ENCODE results near the gene MINPP1. TPM values are rescaled to one million over a fixed set of nuclear protein-coding genes. Genes with fewer than 3 reads are reported as not detected.

Gene MINPP1
- polyA plus RNA-seq, 1 of the 3 experiments (the other 2 are of a cell fraction): 23.7 TPM

DNA sequence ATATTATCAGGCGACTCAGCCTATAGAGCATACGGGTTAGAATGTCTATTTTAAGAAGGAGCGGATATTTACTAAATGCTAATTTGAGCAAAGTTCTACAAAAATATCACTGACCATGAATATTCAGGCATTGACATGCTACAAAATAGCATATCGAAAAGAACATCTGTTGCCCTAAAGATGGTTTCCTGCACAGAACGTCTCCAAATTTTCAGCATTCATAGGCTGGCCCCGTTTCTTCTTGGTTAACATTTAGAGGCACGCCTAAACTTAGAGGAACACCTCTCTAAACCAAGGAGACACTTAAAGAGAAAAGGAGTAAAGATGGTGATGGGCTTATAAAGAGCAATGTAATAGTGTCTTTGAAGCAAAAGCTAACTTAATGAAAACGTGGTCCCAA lies 1.3 kb upstream of the MINPP1 start:
- Histone ChIP-seq H3K9me2 (no peaks in the 10 kb centered on the region), H3K4me3 (ENCODE audit: low read depth in 2 of 2, low read length in 1 of 2) (peak overlapping the region; percentile 93 to 100; a peak in 3 of 4 replicates), H3K79me2 (ENCODE audit: insufficient read depth) (peaks cover 34% of the 10 kb centered on the region), H3K27ac (ENCODE audit: low read depth in 2 of 2, low read length in 1 of 2) (peak overlapping the region in 1 of 2 experiments; percentile 82; a peak in 1 of 4 replicates), H3K4me1 (ENCODE audit: control insufficient read depth in 1 of 2, insufficient read depth in 2 of 2, low read depth in 1 of 2, low read length in 1 of 2) (peaks cover 0 to 18% of the 10 kb centered on the region in 2 experiments; a peak in 3 of 4 replicates), H3F3A (replicated peaks; ENCODE audit: insufficient read depth) (no peaks in the 10 kb centered on the region), H2AFZ (ENCODE audit: low read depth) (no peak overlapping the region), H3K9ac (no peak overlapping the region; the same call in 1 of the 2 replicates), H4K20me1 (ENCODE audit: insufficient read depth) (peaks cover 17% of the 10 kb centered on the region; the same call in 1 of the 2 replicates), H3K27me3 (ENCODE audit: insufficient read depth) (no peaks in the 10 kb centered on the region), H3K9me3 (no peaks in the 10 kb centered on the region), H3K4me2 (peak overlapping the region; percentile 91), H3K36me3 (replicated peaks in 1 of 2; ENCODE audit: control insufficient read depth in 1 of 2, insufficient read depth in 2 of 2, low read length in 1 of 2) (peaks cover 6 to 14% of the 10 kb centered on the region in 2 experiments)
- no peak for DNase-seq
- no peak for TF ChIP-seq RXRA (IDR thresholded peaks at IDR 0.05; ENCODE audit: borderline replicate concordance, low read depth)
- ChIA-PET POLR2A (no interaction called here), CTCF (interaction anchor here (1.0 to 1.7 kb wide), 2 partner anchors 13 to 231 kb away, joined by 4 read pairs; no protein-coding TSS in a partner anchor)
- WGBS (ENCODE audit: low lambda C conversion rate): 88% methylated on average over 8 of the region's 8 CpGs

DNA sequence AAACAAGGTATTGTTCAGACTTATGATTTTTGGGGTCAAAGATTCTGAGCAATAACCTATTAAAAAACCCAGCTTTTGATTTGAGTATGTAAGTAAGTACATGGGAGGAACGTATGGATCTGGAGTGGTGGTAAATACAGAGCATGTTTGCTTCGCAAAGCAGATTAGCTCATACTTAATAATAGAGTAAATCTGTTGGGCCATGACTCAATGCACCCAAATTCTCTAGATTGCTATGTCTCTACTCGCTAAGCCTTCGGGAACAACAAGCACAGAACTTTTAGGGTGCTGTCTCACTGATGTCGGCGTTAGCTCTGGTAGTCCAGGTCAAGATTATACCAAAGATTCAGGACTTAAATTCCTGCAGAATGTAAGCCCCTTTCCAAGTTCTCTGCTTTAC lies 807 bp upstream of the MINPP1 start:
- Histone ChIP-seq H3K36me3 (replicated peaks in 1 of 2; ENCODE audit: control insufficient read depth in 1 of 2, insufficient read depth in 2 of 2, low read length in 1 of 2) (peaks cover 11 to 18% of the 10 kb centered on the region in 2 experiments), H3K4me3 (ENCODE audit: low read depth in 2 of 2, low read length in 1 of 2) (peak overlapping the region; percentile 93 to 100), H3K9me2 (no peaks in the 10 kb centered on the region), H3F3A (replicated peaks; ENCODE audit: insufficient read depth) (no peaks in the 10 kb centered on the region), H3K4me1 (ENCODE audit: control insufficient read depth in 1 of 2, insufficient read depth in 2 of 2, low read depth in 1 of 2, low read length in 1 of 2) (peaks cover 0 to 18% of the 10 kb centered on the region in 2 experiments; a peak in 3 of 4 replicates), H3K27me3 (ENCODE audit: insufficient read depth) (no peaks in the 10 kb centered on the region), H3K9ac (peak overlapping the region; percentile 77), H2AFZ (ENCODE audit: low read depth) (peak overlapping the region; percentile 83), H4K20me1 (ENCODE audit: insufficient read depth) (peaks cover 17% of the 10 kb centered on the region; the same call in 1 of the 2 replicates), H3K9me3 (no peaks in the 10 kb centered on the region), H3K4me2 (peak overlapping the region; percentile 91), H3K27ac (ENCODE audit: low read depth in 2 of 2, low read length in 1 of 2) (peak overlapping the region; percentile 82 to 92), H3K79me2 (ENCODE audit: insufficient read depth) (peaks cover 39% of the 10 kb centered on the region)
- ChIA-PET POLR2A (interaction anchor here (0.6 to 1.1 kb wide), 3 partner anchors 16 to 1187 kb away, joined by 3 to 5 read pairs (median 4); partner anchors contain the start of gene ATAD1), CTCF (interaction anchor here (1.0 to 1.7 kb wide), 3 partner anchors 13 to 230 kb away, joined by 4 read pairs; no protein-coding TSS in a partner anchor)
- 38% methylated on average over 6 of the region's 6 CpGs for WGBS (ENCODE audit: low lambda C conversion rate)
- DNase-seq: peak; percentile 14
- TF ChIP-seq MEF2A (IDR thresholded peaks at IDR 0.05; ENCODE audit: borderline replicate concordance, low read depth) (no peak), ELF1 (IDR thresholded peaks at IDR 0.05) (no peak), RCOR1 (IDR thresholded peaks at IDR 0.05; ENCODE audit: low read length) (no peak), CHD2 (IDR thresholded peaks at IDR 0.05; ENCODE audit: low read length, partially characterized antibody) (no peak), GABPA (IDR thresholded peaks at IDR 0.05; ENCODE audit: low read depth) (no peak), TCF12 (IDR thresholded peaks at IDR 0.05) (no peak), SMC3 (IDR thresholded peaks at IDR 0.05; ENCODE audit: low read depth, low read length) (no peak), SIN3A (IDR thresholded peaks at IDR 0.05; ENCODE audit: borderline replicate concordance, low read depth, low read length) (no peak), JUND (IDR thresholded peaks at IDR 0.05) (no peak), FOSL2 (IDR thresholded peaks at IDR 0.05; ENCODE audit: borderline replicate concordance, low read depth) (no peak), EP300 (IDR thresholded peaks at IDR 0.05; ENCODE audit: borderline replicate concordance in 1 of 2, low read depth in 1 of 2, low read length in 1 of 2) (no peak), MXI1 (IDR thresholded peaks at IDR 0.05; ENCODE audit: low read depth, low read length) (no peak), RXRA (IDR thresholded peaks at IDR 0.05; ENCODE audit: borderline replicate concordance, low read depth) (no peak), FOXJ3 (CRISPR knock-in tag; IDR thresholded peaks at IDR 0.05) (no peak)
- TF ChIP-seq, protein P1, sequence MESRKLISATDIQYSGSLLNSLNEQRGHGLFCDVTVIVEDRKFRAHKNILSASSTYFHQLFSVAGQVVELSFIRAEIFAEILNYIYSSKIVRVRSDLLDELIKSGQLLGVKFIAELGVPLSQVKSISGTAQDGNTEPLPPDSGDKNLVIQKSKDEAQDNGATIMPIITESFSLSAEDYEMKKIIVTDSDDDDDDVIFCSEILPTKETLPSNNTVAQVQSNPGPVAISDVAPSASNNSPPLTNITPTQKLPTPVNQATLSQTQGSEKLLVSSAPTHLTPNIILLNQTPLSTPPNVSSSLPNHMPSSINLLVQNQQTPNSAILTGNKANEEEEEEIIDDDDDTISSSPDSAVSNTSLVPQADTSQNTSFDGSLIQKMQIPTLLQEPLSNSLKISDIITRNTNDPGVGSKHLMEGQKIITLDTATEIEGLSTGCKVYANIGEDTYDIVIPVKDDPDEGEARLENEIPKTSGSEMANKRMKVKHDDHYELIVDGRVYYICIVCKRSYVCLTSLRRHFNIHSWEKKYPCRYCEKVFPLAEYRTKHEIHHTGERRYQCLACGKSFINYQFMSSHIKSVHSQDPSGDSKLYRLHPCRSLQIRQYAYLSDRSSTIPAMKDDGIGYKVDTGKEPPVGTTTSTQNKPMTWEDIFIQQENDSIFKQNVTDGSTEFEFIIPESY (IDR thresholded peaks at IDR 0.05; ENCODE audit: borderline replicate concordance, low read depth): no peak
- TF ChIP-seq, protein P2, sequence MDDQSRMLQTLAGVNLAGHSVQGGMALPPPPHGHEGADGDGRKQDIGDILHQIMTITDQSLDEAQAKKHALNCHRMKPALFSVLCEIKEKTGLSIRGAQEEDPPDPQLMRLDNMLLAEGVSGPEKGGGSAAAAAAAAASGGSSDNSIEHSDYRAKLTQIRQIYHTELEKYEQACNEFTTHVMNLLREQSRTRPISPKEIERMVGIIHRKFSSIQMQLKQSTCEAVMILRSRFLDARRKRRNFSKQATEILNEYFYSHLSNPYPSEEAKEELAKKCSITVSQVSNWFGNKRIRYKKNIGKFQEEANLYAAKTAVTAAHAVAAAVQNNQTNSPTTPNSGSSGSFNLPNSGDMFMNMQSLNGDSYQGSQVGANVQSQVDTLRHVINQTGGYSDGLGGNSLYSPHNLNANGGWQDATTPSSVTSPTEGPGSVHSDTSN (IDR thresholded peaks at IDR 0.05): no peak

Data from SK-N-SH (cell line).